ENCODE data around the gene SLC27A5.
"Not testable (repeated sequence)": the region's sequence is repeated elsewhere in the genome, so short reads cannot be mapped to it uniquely, and the experiment has no call there.

The SLC27A5 gene

DNA sequence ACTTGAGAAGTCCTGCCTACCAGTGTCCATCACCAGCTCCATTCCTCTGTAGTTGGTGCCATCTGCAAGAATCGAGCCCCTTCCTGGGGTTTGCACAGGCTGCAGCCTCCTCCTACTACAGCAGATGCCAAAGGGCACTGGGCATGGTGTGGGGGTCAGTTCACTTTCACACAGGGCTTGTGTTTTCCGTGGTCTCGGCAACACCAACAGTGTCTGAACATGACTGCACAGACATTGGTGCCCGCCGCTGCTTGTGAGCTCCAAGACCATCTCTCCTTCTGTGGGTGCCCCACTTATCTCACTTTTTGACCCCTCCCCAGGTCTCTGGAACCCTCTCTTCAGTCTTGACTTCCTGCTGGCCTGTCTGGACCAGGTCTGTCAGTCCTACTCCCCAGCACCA lies 20.4 kb downstream of the SLC27A5 start:
- no peak for DNase-seq (ENCODE audit: low spot score)
- TF ChIP-seq, protein P1, sequence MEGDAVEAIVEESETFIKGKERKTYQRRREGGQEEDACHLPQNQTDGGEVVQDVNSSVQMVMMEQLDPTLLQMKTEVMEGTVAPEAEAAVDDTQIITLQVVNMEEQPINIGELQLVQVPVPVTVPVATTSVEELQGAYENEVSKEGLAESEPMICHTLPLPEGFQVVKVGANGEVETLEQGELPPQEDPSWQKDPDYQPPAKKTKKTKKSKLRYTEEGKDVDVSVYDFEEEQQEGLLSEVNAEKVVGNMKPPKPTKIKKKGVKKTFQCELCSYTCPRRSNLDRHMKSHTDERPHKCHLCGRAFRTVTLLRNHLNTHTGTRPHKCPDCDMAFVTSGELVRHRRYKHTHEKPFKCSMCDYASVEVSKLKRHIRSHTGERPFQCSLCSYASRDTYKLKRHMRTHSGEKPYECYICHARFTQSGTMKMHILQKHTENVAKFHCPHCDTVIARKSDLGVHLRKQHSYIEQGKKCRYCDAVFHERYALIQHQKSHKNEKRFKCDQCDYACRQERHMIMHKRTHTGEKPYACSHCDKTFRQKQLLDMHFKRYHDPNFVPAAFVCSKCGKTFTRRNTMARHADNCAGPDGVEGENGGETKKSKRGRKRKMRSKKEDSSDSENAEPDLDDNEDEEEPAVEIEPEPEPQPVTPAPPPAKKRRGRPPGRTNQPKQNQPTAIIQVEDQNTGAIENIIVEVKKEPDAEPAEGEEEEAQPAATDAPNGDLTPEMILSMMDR (IDR thresholded peaks at IDR 0.05; ENCODE audit: extremely low read depth, missing control alignments) = no peak

DNA sequence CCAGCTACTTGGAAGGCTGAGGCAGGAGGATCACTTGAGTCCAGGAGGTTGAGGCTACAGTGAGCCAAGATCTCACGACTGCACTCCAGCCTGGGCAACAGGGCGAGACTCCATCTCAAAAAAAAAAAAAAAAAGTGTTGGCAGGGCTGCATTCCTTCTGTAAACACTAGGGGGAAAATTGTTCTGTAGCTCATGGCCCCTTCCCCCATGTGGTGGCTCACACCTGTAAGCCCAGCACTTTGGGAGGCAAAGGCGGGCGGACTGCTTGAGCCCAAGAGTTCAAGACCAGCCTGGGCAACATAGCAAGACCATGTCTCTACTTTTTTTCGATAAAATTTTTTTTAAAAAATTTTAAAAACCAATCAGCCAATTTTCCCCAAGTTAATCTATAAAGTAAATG lies 27.4 kb downstream of the SLC27A5 start:
- not testable (repeated sequence) for DNase-seq (ENCODE audit: low spot score)

DNA sequence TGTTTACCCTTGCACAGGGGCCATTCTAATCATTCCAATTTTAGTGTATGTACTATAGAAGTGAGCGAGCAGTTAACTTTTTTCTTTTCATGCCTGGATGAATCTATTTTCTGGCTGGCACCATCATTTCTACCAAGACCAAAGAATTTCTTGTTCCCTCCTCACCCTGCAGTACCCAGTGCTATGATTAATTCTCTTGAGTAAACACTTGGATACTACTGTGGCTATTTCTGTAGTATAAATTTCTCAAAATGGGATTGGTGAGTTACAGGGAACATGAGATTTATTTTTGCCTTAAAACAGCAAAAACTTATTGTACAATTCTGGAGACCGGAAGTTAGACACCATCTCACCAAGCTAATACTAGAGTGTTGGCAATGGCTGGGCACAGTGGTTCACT lies 28.0 kb downstream of the SLC27A5 start:
- TF ChIP-seq, protein P1 (IDR thresholded peaks at IDR 0.05; ENCODE audit: extremely low read depth, missing control alignments) = no peak
- no peak for DNase-seq (ENCODE audit: low spot score)

DNA sequence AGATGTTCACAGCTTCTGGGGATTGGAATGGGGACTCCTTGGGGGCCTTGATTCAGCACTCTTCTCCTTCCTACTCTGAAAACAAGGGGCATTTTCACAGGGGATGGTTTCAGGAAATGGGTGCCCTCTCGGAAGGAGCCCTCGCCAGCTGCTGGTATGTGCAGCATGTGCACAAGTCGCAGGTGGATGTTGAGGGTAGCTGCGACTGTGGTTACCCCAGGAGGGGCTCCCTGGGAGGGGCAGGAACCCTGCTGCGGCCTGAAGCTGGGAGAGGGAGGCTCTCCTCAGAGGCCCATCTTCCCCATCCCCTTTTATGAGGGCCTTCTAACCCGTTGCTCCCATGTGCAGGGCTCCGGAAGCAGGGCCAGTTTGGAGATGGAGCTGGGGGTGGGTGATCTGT lies 29.4 kb downstream of the SLC27A5 start:
- DNase-seq (ENCODE audit: low spot score) = no peak

DNA sequence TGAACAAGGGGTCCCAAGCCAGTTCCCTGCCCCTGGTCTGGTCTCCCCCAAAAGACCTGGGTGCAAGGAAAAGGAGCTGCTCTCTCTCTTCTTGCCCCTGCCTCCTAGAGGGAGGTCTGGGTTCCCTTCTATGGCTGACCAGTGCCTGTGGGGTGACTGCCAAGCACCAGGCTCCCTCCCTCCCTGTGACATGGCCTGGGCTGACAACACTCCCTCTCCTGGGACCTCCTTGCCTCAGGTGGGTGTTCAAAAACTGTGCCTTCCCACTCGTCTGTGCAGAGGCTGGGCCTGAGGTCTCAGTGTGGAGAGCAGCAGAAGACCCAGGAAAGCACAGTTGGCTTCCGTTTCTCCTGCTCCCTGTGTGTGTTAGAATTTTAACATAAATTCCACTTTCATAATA lies 31.0 kb downstream of the SLC27A5 start:
- TF ChIP-seq, protein P1 (IDR thresholded peaks at IDR 0.05; ENCODE audit: extremely low read depth, missing control alignments) = no peak
- DNase-seq (ENCODE audit: low spot score) = no peak

More for the DNA sequence above, 29.4 kb downstream of the SLC27A5 start:
- TF ChIP-seq, protein P1 (IDR thresholded peaks at IDR 0.05; ENCODE audit: extremely low read depth, missing control alignments) = no peak

DNA sequence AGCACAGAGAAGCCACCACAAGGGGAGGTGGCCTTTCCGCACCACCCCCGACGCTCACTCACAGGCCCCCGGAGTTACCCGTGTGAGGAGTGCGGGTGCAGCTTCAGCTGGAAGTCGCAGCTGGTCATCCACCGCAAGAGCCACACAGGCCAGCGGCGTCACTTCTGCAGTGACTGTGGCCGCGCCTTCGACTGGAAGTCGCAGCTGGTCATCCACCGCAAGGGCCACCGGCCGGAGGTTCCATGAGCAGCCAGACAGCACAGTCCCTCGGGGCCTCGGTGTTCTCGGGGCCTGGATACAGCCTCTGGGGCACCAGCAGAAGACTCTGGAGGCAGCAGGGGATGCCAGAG lies 31.3 kb downstream of the SLC27A5 start:
- no peak for DNase-seq (ENCODE audit: low spot score)

DNA sequence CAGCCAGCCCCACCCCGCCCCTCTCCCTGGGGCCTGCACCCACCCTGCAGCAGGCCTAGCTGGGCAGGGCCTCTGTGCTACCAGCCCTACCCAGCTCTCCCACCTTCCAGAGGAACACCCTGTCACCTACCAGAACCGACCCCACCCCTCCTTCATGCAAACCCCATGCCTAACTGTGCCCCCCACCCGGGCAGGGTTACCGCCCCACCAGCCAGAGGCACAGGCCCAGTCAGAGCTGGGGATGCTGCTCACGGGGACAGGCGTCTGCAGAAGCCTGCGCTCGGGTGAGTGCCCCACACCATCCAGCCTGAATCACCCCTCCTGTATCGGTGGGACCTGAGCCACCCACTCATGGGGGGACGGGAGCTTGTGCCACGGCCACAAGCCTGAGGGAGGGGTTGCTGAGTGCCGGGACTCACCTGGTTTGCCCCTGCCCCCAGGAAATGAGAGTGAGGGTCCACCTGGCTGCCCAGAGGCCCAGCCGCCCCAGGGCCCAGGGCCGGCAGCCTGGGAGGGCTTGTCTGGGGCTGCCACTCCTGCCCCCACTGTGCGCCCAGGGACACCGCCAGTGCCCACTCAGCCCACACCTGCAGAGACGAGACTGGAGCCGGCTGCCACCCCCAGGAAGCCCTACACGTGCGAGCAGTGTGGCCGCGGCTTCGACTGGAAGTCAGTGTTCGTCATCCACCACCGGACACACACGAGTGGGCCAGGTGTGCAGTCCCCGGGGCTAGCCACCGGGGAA lies 31.9 kb downstream of the SLC27A5 start:
- TF ChIP-seq, protein P1 (IDR thresholded peaks at IDR 0.05; ENCODE audit: extremely low read depth, missing control alignments) = no peak
- DNase-seq (ENCODE audit: low spot score) = no peak

More for the DNA sequence above, 31.3 kb downstream of the SLC27A5 start:
- TF ChIP-seq, protein P1 (IDR thresholded peaks at IDR 0.05; ENCODE audit: extremely low read depth, missing control alignments) = no peak

DNA sequence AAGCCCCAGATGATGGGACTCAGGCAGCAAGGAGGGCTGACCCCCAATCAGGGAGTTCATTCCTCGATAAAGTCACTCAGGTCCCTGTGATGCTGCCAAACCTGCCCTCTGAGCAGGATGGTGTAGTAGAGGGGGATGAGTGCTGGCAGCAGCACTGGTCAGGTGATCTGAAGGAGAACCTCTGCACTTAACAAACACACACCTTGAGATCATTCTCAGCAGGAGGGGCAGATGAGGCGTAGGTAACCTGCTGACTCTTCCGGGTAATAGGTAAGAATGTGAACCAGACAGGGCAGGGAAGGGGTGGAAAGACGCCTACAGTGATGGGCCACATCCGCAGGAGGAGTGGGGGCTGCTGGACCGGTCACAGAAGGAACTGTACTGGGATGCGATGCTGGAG lies 32.5 kb downstream of the SLC27A5 start:
- no peak for DNase-seq (ENCODE audit: low spot score)
- TF ChIP-seq, protein P1 (IDR thresholded peaks at IDR 0.05; ENCODE audit: extremely low read depth, missing control alignments) = no peak
